ENCODE measurements around the gene TKFC. TPM values are rescaled to one million over a fixed set of nuclear protein-coding genes. Genes with fewer than 3 reads are reported as not detected.

The TKFC gene
- total RNA-seq, 1 experiment from 2014 or later = 82.3 TPM

- no peak for TF ChIP-seq EZH2 (IDR thresholded peaks at IDR 0.05; ENCODE audit: borderline replicate concordance, low read depth, low read length, poor library complexity, severe bottlenecking)
- TF ChIP-seq, protein P1, sequence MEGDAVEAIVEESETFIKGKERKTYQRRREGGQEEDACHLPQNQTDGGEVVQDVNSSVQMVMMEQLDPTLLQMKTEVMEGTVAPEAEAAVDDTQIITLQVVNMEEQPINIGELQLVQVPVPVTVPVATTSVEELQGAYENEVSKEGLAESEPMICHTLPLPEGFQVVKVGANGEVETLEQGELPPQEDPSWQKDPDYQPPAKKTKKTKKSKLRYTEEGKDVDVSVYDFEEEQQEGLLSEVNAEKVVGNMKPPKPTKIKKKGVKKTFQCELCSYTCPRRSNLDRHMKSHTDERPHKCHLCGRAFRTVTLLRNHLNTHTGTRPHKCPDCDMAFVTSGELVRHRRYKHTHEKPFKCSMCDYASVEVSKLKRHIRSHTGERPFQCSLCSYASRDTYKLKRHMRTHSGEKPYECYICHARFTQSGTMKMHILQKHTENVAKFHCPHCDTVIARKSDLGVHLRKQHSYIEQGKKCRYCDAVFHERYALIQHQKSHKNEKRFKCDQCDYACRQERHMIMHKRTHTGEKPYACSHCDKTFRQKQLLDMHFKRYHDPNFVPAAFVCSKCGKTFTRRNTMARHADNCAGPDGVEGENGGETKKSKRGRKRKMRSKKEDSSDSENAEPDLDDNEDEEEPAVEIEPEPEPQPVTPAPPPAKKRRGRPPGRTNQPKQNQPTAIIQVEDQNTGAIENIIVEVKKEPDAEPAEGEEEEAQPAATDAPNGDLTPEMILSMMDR (conservative IDR thresholded peaks at IDR 0.05; ENCODE audit: low read depth, low read length) = no peak
- POLR2A ChIA-PET (ENCODE audit: low non-redundant PET) = no interaction called here
- intact Hi-C loops (cut with micrococcal nuclease; ENCODE audit: unreplicated experiment) = no loop called here
- DNase-seq (ENCODE audit: low spot score) = no peak
- no TSS peak for BruUV-seq (replicated peaks)
- H3K4me3 ChIP-seq (ENCODE audit: low read depth, low read length, poor library complexity, severe bottlenecking) = no peak overlapping the region
- CTCF ChIA-PET = no interaction called here
- H3K27ac ChIP-seq (ENCODE audit: low read depth, low read length, poor library complexity, severe bottlenecking) = no peak overlapping the region
- no peaks in the 10 kb centered on the region for H3K4me1 ChIP-seq (ENCODE audit: insufficient read depth, low read length, poor library complexity, severe bottlenecking)
- peaks cover 97% of the 10 kb centered on the region for H3K36me3 ChIP-seq (ENCODE audit: insufficient read depth, low read length, poor library complexity, severe bottlenecking)
- H3K27me3 ChIP-seq (replicated peaks; ENCODE audit: insufficient read depth, low read depth, low read length, poor library complexity) = no peaks in the 10 kb centered on the region
- H3K9me3 ChIP-seq (ENCODE audit: low read depth, low read length, poor library complexity, severe bottlenecking) = no peaks in the 10 kb centered on the region
These were observed 22.3 kb upstream of the TKFC start for GRCh38 chr11:61310749-61311148.

- Histone ChIP-seq H3K4me1 (ENCODE audit: insufficient read depth, low read length, poor library complexity, severe bottlenecking) (no peaks in the 10 kb centered on the region), H3K4me3 (ENCODE audit: low read depth, low read length, poor library complexity, severe bottlenecking) (no peak overlapping the region), H3K36me3 (ENCODE audit: insufficient read depth, low read length, poor library complexity, severe bottlenecking) (peaks cover 76% of the 10 kb centered on the region), H3K27ac (ENCODE audit: low read depth, low read length, poor library complexity, severe bottlenecking) (no peak overlapping the region), H3K9me3 (ENCODE audit: low read depth, low read length, poor library complexity, severe bottlenecking) (no peaks in the 10 kb centered on the region), H3K27me3 (replicated peaks; ENCODE audit: insufficient read depth, low read depth, low read length, poor library complexity) (no peaks in the 10 kb centered on the region)
- POLR2A ChIA-PET (ENCODE audit: low non-redundant PET) = no interaction called here
- TF ChIP-seq EZH2 (IDR thresholded peaks at IDR 0.05; ENCODE audit: borderline replicate concordance, low read depth, low read length, poor library complexity, severe bottlenecking) = no peak
- intact Hi-C loops (cut with micrococcal nuclease; ENCODE audit: unreplicated experiment) = no loop called here
- BruUV-seq (replicated peaks) = no TSS peak
- no peak for DNase-seq (ENCODE audit: low spot score)
- CTCF ChIA-PET = interaction anchor here (0.7 kb wide), 1 partner anchor 38 kb away, joined by 20 read pairs; no protein-coding TSS in a partner anchor
These were observed 17.8 kb upstream of the TKFC start for GRCh38 chr11:61315260-61315659.

GRCh38 chr11:61325649-61326414 is 7.2 kb upstream of the TKFC start:
- BruUV-seq (replicated peaks) = no TSS peak
- Histone ChIP-seq H3K27ac (ENCODE audit: low read depth, low read length, poor library complexity, severe bottlenecking) (no peak overlapping the region), H3K9me3 (ENCODE audit: low read depth, low read length, poor library complexity, severe bottlenecking) (no peaks in the 10 kb centered on the region), H3K4me3 (ENCODE audit: low read depth, low read length, poor library complexity, severe bottlenecking) (no peak overlapping the region), H3K36me3 (ENCODE audit: insufficient read depth, low read length, poor library complexity, severe bottlenecking) (peaks cover 81% of the 10 kb centered on the region), H3K4me1 (ENCODE audit: insufficient read depth, low read length, poor library complexity, severe bottlenecking) (peaks cover 7% of the 10 kb centered on the region), H3K27me3 (replicated peaks; ENCODE audit: insufficient read depth, low read depth, low read length, poor library complexity) (no peaks in the 10 kb centered on the region)
- POLR2A ChIA-PET (ENCODE audit: low non-redundant PET) = no interaction called here
- no peak for TF ChIP-seq EZH2 (IDR thresholded peaks at IDR 0.05; ENCODE audit: borderline replicate concordance, low read depth, low read length, poor library complexity, severe bottlenecking)
- TF ChIP-seq, protein P1 (conservative IDR thresholded peaks at IDR 0.05; ENCODE audit: low read depth, low read length) = no peak
- peak; percentile 27 for DNase-seq (ENCODE audit: low spot score)
- CTCF ChIA-PET = no interaction called here
- intact Hi-C loops (cut with micrococcal nuclease; ENCODE audit: unreplicated experiment) = no loop called here

GRCh38 chr11:61327669-61328071 is 5.4 kb upstream of the TKFC start:
- Histone ChIP-seq H3K36me3 (ENCODE audit: insufficient read depth, low read length, poor library complexity, severe bottlenecking) (peaks cover 63% of the 10 kb centered on the region), H3K4me3 (ENCODE audit: low read depth, low read length, poor library complexity, severe bottlenecking) (no peak overlapping the region), H3K27me3 (replicated peaks; ENCODE audit: insufficient read depth, low read depth, low read length, poor library complexity) (no peaks in the 10 kb centered on the region), H3K4me1 (ENCODE audit: insufficient read depth, low read length, poor library complexity, severe bottlenecking) (peaks cover 12% of the 10 kb centered on the region), H3K27ac (ENCODE audit: low read depth, low read length, poor library complexity, severe bottlenecking) (no peak overlapping the region), H3K9me3 (ENCODE audit: low read depth, low read length, poor library complexity, severe bottlenecking) (no peaks in the 10 kb centered on the region)
- intact Hi-C loops (cut with micrococcal nuclease; ENCODE audit: unreplicated experiment) = no loop called here
- TF ChIP-seq EZH2 (IDR thresholded peaks at IDR 0.05; ENCODE audit: borderline replicate concordance, low read depth, low read length, poor library complexity, severe bottlenecking) = no peak
- TF ChIP-seq, protein P1 (conservative IDR thresholded peaks at IDR 0.05; ENCODE audit: low read depth, low read length) = no peak
- ChIA-PET CTCF (no interaction called here), POLR2A (ENCODE audit: low non-redundant PET) (no interaction called here)
- DNase-seq (ENCODE audit: low spot score) = no peak
- BruUV-seq (replicated peaks) = no TSS peak

Measured in A673 (cell line).